HG03097 (cell line): ENCODE data around the gene ZNF771.
"Not testable (repeated sequence)": the region's sequence is repeated elsewhere in the genome, so short reads cannot be mapped to it uniquely, and the experiment has no call there.

ENCODE experiments used
- ATAC-seq: cut with Tn5 transposase; IDR thresholded peaks from one replicate; pipeline ENCODE4 v1.9.1; 2021; ENCODE audit not compliant: unreplicated experiment, low FRiP score

ZNF771 gene

GRCh38 chr16:30429678-30430427 is 22.4 kb downstream of the ZNF771 start, which contains the start of gene DCTPP1:
Gene DCTPP1 (minus strand): TSS chr16:30430030. CDS start chr16:30429980, 50 bp downstream.
- peak; percentile 95 for ATAC-seq

GRCh38 chr16:30430428-30430970 is 23.1 kb downstream of the ZNF771 start:
- ATAC-seq = no peak

- ATAC-seq = no peak
These were observed 27.4 kb downstream of the ZNF771 start for GRCh38 chr16:30434852-30435251.

- ATAC-seq = no peak
These were observed 30.2 kb downstream of the ZNF771 start for GRCh38 chr16:30437511-30438046.

- no peak for ATAC-seq
These were observed 31.4 kb downstream of the ZNF771 start for GRCh38 chr16:30438835-30439234.

- ATAC-seq = no peak
These were observed 32.4 kb downstream of the ZNF771 start for GRCh38 chr16:30439720-30440348.

GRCh38 chr16:30443631-30444030 is 36.2 kb downstream of the ZNF771 start:
- no peak for ATAC-seq

- no peak for ATAC-seq
These were observed 37.1 kb downstream of the ZNF771 start for GRCh38 chr16:30444231-30445148.

GRCh38 chr16:30445149-30445407 is 37.7 kb downstream of the ZNF771 start:
- no peak for ATAC-seq

GRCh38 chr16:30445408-30446202 is 38.2 kb downstream of the ZNF771 start, which contains the start of gene SEPHS2:
Gene SEPHS2 (minus strand): TSS chr16:30445874. CDS start chr16:30445727, 147 bp downstream.
- peak; percentile 83 for ATAC-seq

GRCh38 chr16:30446203-30446595 is 38.8 kb downstream of the ZNF771 start:
- no peak for ATAC-seq

GRCh38 chr16:30447512-30448226 is 40.3 kb downstream of the ZNF771 start:
- no peak for ATAC-seq

GRCh38 chr16:30449116-30449435 is 41.7 kb downstream of the ZNF771 start:
- no peak for ATAC-seq

GRCh38 chr16:30452709-30453580 is 45.5 kb downstream of the ZNF771 start:
- not testable (repeated sequence) for ATAC-seq

GRCh38 chr16:30456302-30456701 is 48.9 kb downstream of the ZNF771 start:
- ATAC-seq = no peak

GRCh38 chr16:30457256-30457655 is 49.9 kb downstream of the ZNF771 start:
- no peak for ATAC-seq

- ATAC-seq = no peak
These were observed 50.5 kb downstream of the ZNF771 start for GRCh38 chr16:30457743-30458560.
